ENCODE data around the gene MYO18A.

DNA sequence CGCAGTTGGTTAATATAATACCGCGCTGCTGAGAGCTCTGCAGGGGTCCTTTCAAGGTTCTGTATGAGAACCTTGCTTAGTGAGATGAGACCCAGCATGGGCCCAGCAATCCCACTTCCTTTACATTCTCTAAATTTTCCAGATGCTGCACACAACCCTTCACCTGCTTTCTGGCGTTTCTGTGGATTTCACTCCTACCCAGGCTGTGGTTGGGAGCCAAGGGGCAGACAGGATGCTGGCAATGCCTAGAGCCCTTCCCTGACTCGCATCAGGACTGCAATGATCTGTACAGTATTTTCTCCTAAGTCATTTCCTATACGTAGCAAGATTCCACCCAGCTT lies 147.4 kb downstream of the MYO18A start:
- no peak for TF ChIP-seq GABPA (IDR thresholded peaks at IDR 0.05; ENCODE audit: low read depth)
- TF ChIP-seq, protein P1, sequence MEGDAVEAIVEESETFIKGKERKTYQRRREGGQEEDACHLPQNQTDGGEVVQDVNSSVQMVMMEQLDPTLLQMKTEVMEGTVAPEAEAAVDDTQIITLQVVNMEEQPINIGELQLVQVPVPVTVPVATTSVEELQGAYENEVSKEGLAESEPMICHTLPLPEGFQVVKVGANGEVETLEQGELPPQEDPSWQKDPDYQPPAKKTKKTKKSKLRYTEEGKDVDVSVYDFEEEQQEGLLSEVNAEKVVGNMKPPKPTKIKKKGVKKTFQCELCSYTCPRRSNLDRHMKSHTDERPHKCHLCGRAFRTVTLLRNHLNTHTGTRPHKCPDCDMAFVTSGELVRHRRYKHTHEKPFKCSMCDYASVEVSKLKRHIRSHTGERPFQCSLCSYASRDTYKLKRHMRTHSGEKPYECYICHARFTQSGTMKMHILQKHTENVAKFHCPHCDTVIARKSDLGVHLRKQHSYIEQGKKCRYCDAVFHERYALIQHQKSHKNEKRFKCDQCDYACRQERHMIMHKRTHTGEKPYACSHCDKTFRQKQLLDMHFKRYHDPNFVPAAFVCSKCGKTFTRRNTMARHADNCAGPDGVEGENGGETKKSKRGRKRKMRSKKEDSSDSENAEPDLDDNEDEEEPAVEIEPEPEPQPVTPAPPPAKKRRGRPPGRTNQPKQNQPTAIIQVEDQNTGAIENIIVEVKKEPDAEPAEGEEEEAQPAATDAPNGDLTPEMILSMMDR (IDR thresholded peaks at IDR 0.05; ENCODE audit: insufficient read depth, low read length), result no peak
